Measurements from ENCODE around the gene C11orf16.

The C11orf16 gene

DNA sequence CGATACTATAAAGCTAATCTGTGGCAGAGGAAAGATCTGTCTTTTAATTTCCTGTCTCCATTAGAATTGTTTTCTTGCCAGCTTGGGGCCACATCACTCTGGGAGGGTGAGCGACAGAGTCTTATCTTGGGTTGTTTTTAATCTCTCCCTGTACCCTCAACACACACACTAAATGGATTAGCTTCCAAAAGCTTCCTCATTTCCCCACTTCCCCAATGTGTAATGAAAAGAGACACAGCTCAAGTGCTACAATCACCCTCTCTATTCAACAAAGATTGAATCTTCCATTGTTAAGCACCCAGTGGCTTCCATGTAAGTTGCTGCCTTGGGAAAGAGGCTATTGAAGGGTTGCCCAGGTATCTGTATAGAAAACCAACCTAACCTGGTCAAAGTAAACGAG is 16.1 kb upstream of the C11orf16 start:
- Histone ChIP-seq H3K27ac (ENCODE audit: low read depth, low read length) (no peak overlapping the region), H3K36me3 (ENCODE audit: low read length) (peaks cover 42% of the 10 kb centered on the region), H3K27me3 (ENCODE audit: low read length) (no peaks in the 10 kb centered on the region), H3F3A (ENCODE audit: insufficient read depth) (no peaks in the 10 kb centered on the region; the same call in 1 of the 2 replicates), H3K79me2 (ENCODE audit: insufficient read depth, low read length) (no peaks in the 10 kb centered on the region), H4K20me1 (ENCODE audit: low read depth, low read length) (peaks cover 7% of the 10 kb centered on the region; the same call in 1 of the 2 replicates), H3K4me2 (ENCODE audit: low read depth, low read length, poor library complexity, severe bottlenecking) (no peak overlapping the region), H3K9me3 (ENCODE audit: insufficient read depth, low read length) (no peaks in the 10 kb centered on the region), H3K9me2 (replicated peaks; ENCODE audit: insufficient read depth, low read length) (no peaks in the 10 kb centered on the region), H2AFZ (ENCODE audit: low read depth, low read length, severe bottlenecking) (no peak overlapping the region), H3K9ac (ENCODE audit: low read length) (no peak overlapping the region), H3K4me3 (ENCODE audit: insufficient read depth, low read length, poor library complexity, severe bottlenecking) (no peak overlapping the region)
- TF ChIP-seq CTCF (IDR thresholded peaks at IDR 0.05; ENCODE audit: insufficient read depth, low read length, poor library complexity, severe bottlenecking) (no peak), EZH2phosphoT487 (conservative IDR thresholded peaks at IDR 0.05; ENCODE audit: low read length) (no peak)

DNA sequence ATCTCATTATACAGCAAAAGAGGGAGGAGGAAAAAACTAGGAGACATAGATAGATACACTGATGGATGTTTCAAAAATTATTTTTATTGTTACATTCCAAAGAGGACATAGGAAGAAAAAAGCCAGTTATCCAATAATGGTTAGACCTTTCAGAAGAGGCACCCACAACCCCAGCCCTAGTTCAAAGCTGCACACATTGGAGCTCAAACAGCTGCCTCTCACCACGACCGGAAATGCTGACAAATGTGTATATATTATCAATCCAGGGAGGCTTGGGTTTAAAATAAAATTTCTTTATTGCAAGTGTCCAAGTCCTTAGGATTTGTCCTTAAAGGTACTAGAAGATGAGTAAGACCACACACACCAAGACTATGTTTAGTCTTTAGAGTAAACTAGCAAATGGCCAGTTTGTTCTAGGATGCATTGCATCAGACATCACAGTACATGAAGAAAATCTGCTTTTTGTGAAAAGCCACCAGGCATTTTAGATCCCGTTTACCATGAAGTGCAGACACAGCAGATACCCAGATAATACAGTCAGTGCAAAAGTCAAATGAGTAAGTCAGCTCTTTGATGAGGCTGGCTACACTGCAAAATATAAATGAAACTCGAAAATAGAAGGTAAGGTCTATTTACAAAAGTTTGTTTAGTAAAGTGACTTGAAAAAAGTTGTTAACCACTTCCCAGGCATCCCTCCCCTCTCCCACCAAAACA is 14.6 kb upstream of the C11orf16 start:
- Histone ChIP-seq H3K4me2 (ENCODE audit: low read depth, low read length, poor library complexity, severe bottlenecking) (no peak overlapping the region), H3K9me2 (replicated peaks; ENCODE audit: insufficient read depth, low read length) (no peaks in the 10 kb centered on the region), H3K36me3 (ENCODE audit: low read length) (peaks cover 32% of the 10 kb centered on the region), H3K9me3 (ENCODE audit: insufficient read depth, low read length) (no peaks in the 10 kb centered on the region), H3K4me3 (ENCODE audit: insufficient read depth, low read length, poor library complexity, severe bottlenecking) (no peak overlapping the region), H3K27me3 (ENCODE audit: low read length) (no peaks in the 10 kb centered on the region), H3F3A (ENCODE audit: insufficient read depth) (no peaks in the 10 kb centered on the region; the same call in 1 of the 2 replicates), H3K27ac (ENCODE audit: low read depth, low read length) (no peak overlapping the region), H4K20me1 (ENCODE audit: low read depth, low read length) (peaks cover 7% of the 10 kb centered on the region; the same call in 1 of the 2 replicates), H3K9ac (ENCODE audit: low read length) (no peak overlapping the region), H2AFZ (ENCODE audit: low read depth, low read length, severe bottlenecking) (no peak overlapping the region), H3K79me2 (ENCODE audit: insufficient read depth, low read length) (no peaks in the 10 kb centered on the region)
- TF ChIP-seq CTCF (IDR thresholded peaks at IDR 0.05; ENCODE audit: insufficient read depth, low read length, poor library complexity, severe bottlenecking): no peak
- no peak for TF ChIP-seq EZH2phosphoT487 (conservative IDR thresholded peaks at IDR 0.05; ENCODE audit: low read length)

DNA sequence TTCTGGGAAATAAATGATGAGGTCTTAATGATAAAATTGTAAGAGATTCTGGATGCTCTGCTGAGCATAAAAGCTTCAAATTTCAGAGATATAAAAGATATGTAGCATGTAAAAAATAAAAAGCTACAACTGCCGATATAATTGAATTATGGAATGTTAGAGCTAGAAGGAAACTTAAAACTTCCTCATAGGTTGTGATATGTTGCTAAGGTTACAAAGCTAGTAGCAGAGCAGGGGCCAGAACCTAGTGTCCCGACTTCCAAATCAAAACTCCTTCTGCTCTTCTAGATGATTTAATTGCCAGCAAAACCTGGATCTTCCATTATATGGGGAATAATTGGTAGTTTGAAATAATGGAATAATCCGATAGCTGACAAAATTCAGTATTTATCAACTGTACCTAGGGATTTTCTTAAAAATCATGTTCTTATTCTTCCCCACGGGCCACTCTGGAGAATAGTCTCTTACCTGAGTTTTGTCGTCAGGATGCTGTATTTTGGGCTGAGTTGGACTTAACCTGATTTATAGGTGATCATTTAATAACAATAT is 9.8 kb upstream of the C11orf16 start, which contains the start of gene ASCL3:
Gene ASCL3 (minus strand): TSS at position 499 of the 549 bp plus-strand sequence. CDS start 4,855 bp downstream, outside the sequence.
- H3K9me2 ChIP-seq (replicated peaks; ENCODE audit: insufficient read depth, low read length): no peaks in the 10 kb centered on the region
- H4K20me1 ChIP-seq (ENCODE audit: low read depth, low read length): no peaks in the 10 kb centered on the region
- H3K9me3 ChIP-seq (ENCODE audit: insufficient read depth, low read length): no peaks in the 10 kb centered on the region
- H3F3A ChIP-seq (ENCODE audit: insufficient read depth): no peaks in the 10 kb centered on the region
- no peaks in the 10 kb centered on the region for H3K27me3 ChIP-seq (ENCODE audit: low read length)
- H3K9ac ChIP-seq (ENCODE audit: low read length): no peak within 1 kb of the TSS
- H3K4me3 ChIP-seq (ENCODE audit: insufficient read depth, low read length, poor library complexity, severe bottlenecking): no peak within 1 kb of the TSS
- H3K27ac ChIP-seq (ENCODE audit: low read depth, low read length): no peak within 1 kb of the TSS
- TF ChIP-seq CTCF (IDR thresholded peaks at IDR 0.05; ENCODE audit: insufficient read depth, low read length, poor library complexity, severe bottlenecking): no peak
- TF ChIP-seq EZH2phosphoT487 (conservative IDR thresholded peaks at IDR 0.05; ENCODE audit: low read length): no peak
- no peak within 1 kb of the TSS for H3K4me2 ChIP-seq (ENCODE audit: low read depth, low read length, poor library complexity, severe bottlenecking)
- H3K36me3 ChIP-seq (ENCODE audit: low read length): peaks cover 8% of the 10 kb centered on the region
- no peaks in the 10 kb centered on the region for H3K79me2 ChIP-seq (ENCODE audit: insufficient read depth, low read length)
- no peak within 1 kb of the TSS for H2AFZ ChIP-seq (ENCODE audit: low read depth, low read length, severe bottlenecking)
